IMR-90 (cell line): ENCODE data around the gene IFT43. TPM values are rescaled to one million over a fixed set of nuclear protein-coding genes. Genes with fewer than 3 reads are reported as not detected.

Experiments used
- ATAC-seq: fragments of 200-7000 bp; cut with Tn5 transposase; 2 replicates; pipeline ENCODE4 v1.9.1; 2020; ENCODE audit warnings: low read depth, mild to moderate bottlenecking, moderate library complexity
- BruUV-seq: library from RNA; stranded (reverse); fragments of 400-500 nt; replicated peaks from 2 replicates; lab custom pipeline; 2021; lab: Mats Ljungman, UMichigan
- CTCF ChIA-PET: fragments of 300-600 bp; formaldehyde crosslinking; extraction: SDS; loops from one replicate; lab custom pipeline; 2021; ENCODE audit warnings: antibody characterized with exemption; lab: Yijun Ruan, JAX
- POLR2A ChIA-PET: fragments of 300-600 bp; sonication (Branson Sonifier 250); formaldehyde crosslinking; loops from one replicate; lab custom pipeline; 2022; ENCODE audit warnings: antibody characterized with exemption; ENCODE audit not compliant: unreplicated experiment; lab: Charles Lee
- DNase-seq: peaks from one replicate; pipeline ENCODE4 v3.0.0; 2013
- H2AFZ ChIP-seq: replicated peaks from 2 replicates; pipeline ENCODE3; 2013; ENCODE audit warnings: low read length, mild to moderate bottlenecking; ENCODE audit not compliant: poor library complexity
- H2AK5ac ChIP-seq: 2 replicates; pipeline ENCODE4 v1.6.1; 2013; ENCODE audit warnings: low read depth, low read length, inconsistent platforms
- H2AK9ac ChIP-seq: replicated peaks from 2 replicates; pipeline ENCODE3; 2013; ENCODE audit warnings: mild to moderate bottlenecking, low read depth, low read length, moderate library complexity; ENCODE audit not compliant: poor library complexity
- H2BK120ac ChIP-seq: 2 replicates; pipeline ENCODE4 v1.6.1; 2013; ENCODE audit warnings: low read depth, low read length, inconsistent platforms
- H2BK15ac ChIP-seq: 3 replicates; pipeline ENCODE4 v1.6.1; 2013; ENCODE audit warnings: low read depth, low read length, inconsistent platforms
- H2BK20ac ChIP-seq: 2 replicates; pipeline ENCODE4 v1.6.1; 2013; ENCODE audit warnings: low read depth, mild to moderate bottlenecking, inconsistent platforms, low read length, moderate library complexity
- H2BK5ac ChIP-seq: 2 replicates; pipeline ENCODE4 v1.6.1; 2013; ENCODE audit warnings: mild to moderate bottlenecking, low read depth, low read length, inconsistent platforms; ENCODE audit not compliant: poor library complexity, severe bottlenecking
- H3K14ac ChIP-seq: replicated peaks from 2 replicates; pipeline ENCODE4 v1.6.1; 2013; ENCODE audit warnings: low read depth, low read length, inconsistent platforms
- H3K18ac ChIP-seq: 2 replicates; pipeline ENCODE4 v1.6.1; 2013; ENCODE audit warnings: low read depth, low read length, control low read depth
- H3K23ac ChIP-seq: 2 replicates; pipeline ENCODE4 v1.6.1; 2013; ENCODE audit warnings: low read depth, low read length, inconsistent platforms
- H3K27ac ChIP-seq: 2 replicates; pipeline ENCODE4 v1.5.1; 2013; ENCODE audit warnings: mild to moderate bottlenecking, control low read depth, low read length; ENCODE audit not compliant: insufficient read depth
- H3K27me3 ChIP-seq: 2 replicates; pipeline ENCODE4 v1.6.1; 2013; ENCODE audit warnings: low read length; ENCODE audit not compliant: control insufficient read depth, insufficient read depth
- H3K36me3 ChIP-seq: 2 replicates; pipeline ENCODE4 v1.6.1; 2013; ENCODE audit warnings: low read length, mixed read lengths; ENCODE audit not compliant: control insufficient read depth, insufficient read depth
- H3K4ac ChIP-seq: 2 replicates; pipeline ENCODE4 v1.6.1; 2013; ENCODE audit warnings: low read depth, low read length, inconsistent platforms
- H3K4me1 ChIP-seq: 2 replicates; pipeline ENCODE4 v1.6.1; 2013; ENCODE audit warnings: low read length, mixed read lengths; ENCODE audit not compliant: control insufficient read depth, insufficient read depth
- H3K4me2 ChIP-seq: 2 replicates; pipeline ENCODE4 v1.6.1; 2013; ENCODE audit warnings: low read depth, mild to moderate bottlenecking, control low read depth, low read length, moderate library complexity
- H3K4me3 ChIP-seq: 2 replicates; pipeline ENCODE4 v1.5.1; 2013; ENCODE audit warnings: low read depth, mild to moderate bottlenecking, control low read depth, low read length, moderate library complexity; ENCODE audit not compliant: insufficient read depth
- H3K56ac ChIP-seq: 2 replicates; pipeline ENCODE4 v1.6.1; 2013; ENCODE audit warnings: low read length, inconsistent platforms; ENCODE audit not compliant: insufficient read depth; ENCODE audit errors: extremely low read depth
- H3K79me1 ChIP-seq, 2 experiments: 2 replicates each; pipeline ENCODE4 v1.6.1; 2013; ENCODE audit warnings: low read length in 2 of 2, inconsistent platforms in 1 of 2, low read depth in 1 of 2
- H3K9ac ChIP-seq: 2 replicates; pipeline ENCODE4 v1.6.1; 2013; ENCODE audit warnings: low read depth, low read length, control low read depth
- H3K9me1 ChIP-seq: 2 replicates; pipeline ENCODE4 v1.6.1; 2013; ENCODE audit warnings: low read length, inconsistent platforms; ENCODE audit not compliant: insufficient read depth
- H3K9me3 ChIP-seq: 2 replicates; pipeline ENCODE4 v1.6.1; 2013; ENCODE audit warnings: low read length; ENCODE audit not compliant: control insufficient read depth, insufficient read depth
- H4K20me1 ChIP-seq: 2 replicates; pipeline ENCODE4 v1.6.1; 2013; ENCODE audit warnings: low read length, inconsistent platforms; ENCODE audit not compliant: insufficient read depth
- H4K5ac ChIP-seq: 2 replicates; pipeline ENCODE4 v1.6.1; 2013; ENCODE audit warnings: mild to moderate bottlenecking, low read depth, low read length, control low read depth
- H4K8ac ChIP-seq, 2 experiments: 2 replicates each; pipeline ENCODE4 v1.6.1; 2013; ENCODE audit warnings: low read depth in 2 of 2, low read length in 2 of 2, control low read depth in 1 of 2, inconsistent platforms in 1 of 2
- H4K91ac ChIP-seq: 2 replicates; pipeline ENCODE4 v1.6.1; 2013; ENCODE audit warnings: low read depth, low read length, inconsistent platforms; ENCODE audit not compliant: insufficient read depth
- BHLHE40 ChIP-seq: fragments of 150-350 bp; IDR thresholded peaks from 2 replicates; pipeline ENCODE4 v1.6.1; 2016; ENCODE audit warnings: mild to moderate bottlenecking, low read depth, low read length
- CEBPB ChIP-seq: IDR thresholded peaks from 2 replicates; pipeline ENCODE4 v1.6.1; 2012; ENCODE audit warnings: low read depth, low read length, improper control_type of control experiment
- CHD1 ChIP-seq: IDR thresholded peaks from 2 replicates; pipeline ENCODE4 v1.6.1; 2012; ENCODE audit warnings: low read depth, low read length, improper control_type of control experiment
- CTCF ChIP-seq: conservative IDR thresholded peaks from 2 replicates; pipeline ENCODE4 v1.5.1; 2012; ENCODE audit warnings: mild to moderate bottlenecking, low read depth, low read length, improper control_type of control experiment
- ELK1 ChIP-seq: fragments of 150-350 bp; IDR thresholded peaks from 2 replicates; pipeline ENCODE4 v1.6.1; 2016; ENCODE audit warnings: low read depth, mild to moderate bottlenecking, low read length, moderate library complexity, borderline replicate concordance
- FOS ChIP-seq: fragments of 150-350 bp; IDR thresholded peaks from 2 replicates; pipeline ENCODE4 v1.6.1; 2016; ENCODE audit warnings: low read depth, low read length
- MAFK ChIP-seq: IDR thresholded peaks from 2 replicates; pipeline ENCODE4 v1.6.1; 2012; ENCODE audit warnings: low read depth, low read length, improper control_type of control experiment
- MAZ ChIP-seq: IDR thresholded peaks from 2 replicates; pipeline ENCODE4 v1.6.1; 2012; ENCODE audit warnings: low read depth, mild to moderate bottlenecking, low read length, improper control_type of control experiment, moderate library complexity, borderline replicate concordance
- MXI1 ChIP-seq: IDR thresholded peaks from 2 replicates; pipeline ENCODE4 v1.6.1; 2012; ENCODE audit warnings: low read depth, mild to moderate bottlenecking, low read length, moderate library complexity, borderline replicate concordance
- NFE2L2 ChIP-seq: fragments of 150-350 bp; IDR thresholded peaks from 2 replicates; pipeline ENCODE4 v1.6.1; 2016; ENCODE audit warnings: low read depth, mild to moderate bottlenecking, low read length
- POLR2A ChIP-seq: IDR thresholded peaks from 2 replicates; pipeline ENCODE4 v1.6.1; 2012; ENCODE audit warnings: mild to moderate bottlenecking, low read depth, low read length
- SMC3 ChIP-seq: fragments of 150-350 bp; IDR thresholded peaks from 2 replicates; pipeline ENCODE4 v1.6.1; 2016; ENCODE audit warnings: low read depth, mild to moderate bottlenecking, antibody characterized with exemption, low read length, moderate library complexity
- WGBS, 2 experiments: methylation state at CpG; one replicate each; pipeline versions ENCODE4 v1.1.5 to v1.1.7; 2013; ENCODE audit warnings: missing lambda C conversion rate in 2 of 2; ENCODE audit not compliant: insufficient read length in 1 of 2; ENCODE audit errors: extremely low coverage in 2 of 2; 5-methylcytosine and 5-hydroxymethylcytosine counted together
- dilution Hi-C: fragments of 300-500 bp; cut with HindIII; formaldehyde crosslinking; loops from one replicate; pipeline ENCODE4 v1.14.3; 2018; ENCODE audit warnings: low sequenced_read_pairs; ENCODE audit not compliant: unreplicated experiment
- in situ Hi-C: fragments of 300-500 bp; cut with MboI; formaldehyde crosslinking; loops from 3 replicates; pipeline ENCODE4 v1.14.3; 2019; ENCODE audit warnings: low sequenced_read_pairs, inconsistent platforms, mixed read lengths
- intact Hi-C: fragments of 100-400 bp; cut with micrococcal nuclease; formaldehyde crosslinking; loops from 2 replicates; pipeline ENCODE4 v1.10.0; 2022
- polyA plus RNA-seq, 3 experiments: library from polyadenylated mRNA; depleted of rRNA; stranded (reverse); fragments of >200 nt; gene quantifications; 2 replicates each; pipeline ENCODE4 v1.2.3, GENCODE V29; 2012; ENCODE audit warnings: low replicate concordance in 1 of 3
- total RNA-seq: library from RNA; depleted of rRNA; stranded (reverse); fragments of >200 nt; gene quantifications from 2 replicates; pipeline ENCODE4 v1.2.3, GENCODE V29; 2012

The IFT43 gene
- total and polyA plus RNA-seq, 2 of the 4 experiments (the other 2 are of a cell fraction), result 41.4 to 43.2 TPM

- H3K27me3 ChIP-seq, result no peaks in the 10 kb centered on the region
- no peak overlapping the region for H4K8ac ChIP-seq
- H3K23ac ChIP-seq, result no peak overlapping the region
- H3K4me1 ChIP-seq, result no peaks in the 10 kb centered on the region
- no peak overlapping the region for H3K4me2 ChIP-seq
- H4K5ac ChIP-seq, result no peak overlapping the region
- no peak overlapping the region for H2AFZ ChIP-seq
- no peaks in the 10 kb centered on the region for H3K9me3 ChIP-seq
- no peak overlapping the region for H3K4me3 ChIP-seq
- H3K36me3 ChIP-seq, result peaks cover 2% of the 10 kb centered on the region
- TF ChIP-seq MAFK (no peak), MXI1 (no peak), ELK1 (no peak), CHD1 (no peak), MAZ (no peak), SMC3 (no peak), POLR2A (no peak), FOS (no peak), NFE2L2 (no peak), CTCF (no peak), BHLHE40 (no peak), CEBPB (no peak)
- in situ Hi-C loops (no loop called here), intact Hi-C loops (no loop called here), dilution Hi-C loops (no loop called here)
- H3K56ac ChIP-seq, result no peak overlapping the region
- H3K14ac ChIP-seq, result no peak overlapping the region
- no TSS peak for BruUV-seq
- ATAC-seq, result no peak
- H3K79me1 ChIP-seq, result no peaks in the 10 kb centered on the region
- H4K20me1 ChIP-seq, result no peaks in the 10 kb centered on the region
- ChIA-PET POLR2A (no interaction called here), CTCF (no interaction called here)
- H2BK15ac ChIP-seq, result no peak overlapping the region
- no peak overlapping the region for H3K4ac ChIP-seq
- no peak overlapping the region for H2AK5ac ChIP-seq
- H3K9ac ChIP-seq, result no peak overlapping the region
- no peak overlapping the region for H4K91ac ChIP-seq
- no peak overlapping the region for H2BK20ac ChIP-seq
- no peaks in the 10 kb centered on the region; the same call in 1 of the 2 replicates for H3K9me1 ChIP-seq
- no CpG with 5 or more reads among the region's 3 CpGs for WGBS, 2 experiments
- H2AK9ac ChIP-seq, result no peak overlapping the region
- H2BK5ac ChIP-seq, result no peak overlapping the region
- no peak overlapping the region for H3K27ac ChIP-seq
- DNase-seq, result no peak
- H2BK120ac ChIP-seq, result no peak overlapping the region
- H3K18ac ChIP-seq, result no peak overlapping the region
Measured at GRCh38 chr14:75961662-75962061, 23.9 kb upstream of the IFT43 start.
